Ascending aorta (tissue), 2 donors: ENCODE measurements around the gene EML6. TPM values are rescaled to one million over a fixed set of nuclear protein-coding genes. Genes with fewer than 3 reads are reported as not detected.

Source experiments
- DNase-seq, 2 donors: peaks; one replicate each; pipeline ENCODE4 v3.0.0-alpha.2; 2019; ENCODE audit warnings: low spot score in 2 of 2
- H3K27ac ChIP-seq, 2 donors: fragments of 200-600 bp; sonication (generic); one replicate each; pipeline ENCODE4 v1.5.1; 2016 to 2017; ENCODE audit warnings: mild to moderate bottlenecking in 1 of 2
- H3K27me3 ChIP-seq: fragments of 200-600 bp; sonication (generic); one replicate; pipeline ENCODE4 v1.5.1; 2017
- H3K36me3 ChIP-seq, 2 donors: fragments of 200-600 bp; sonication (generic); one replicate each; pipeline ENCODE4 v1.5.1; 2016
- H3K4me1 ChIP-seq, 2 donors: fragments of 200-600 bp; sonication (generic); one replicate each; pipeline ENCODE4 v1.5.1; 2016 to 2017; ENCODE audit warnings: mild to moderate bottlenecking in 1 of 2
- H3K4me3 ChIP-seq, 2 donors: fragments of 200-600 bp; sonication (generic); one replicate each; pipeline ENCODE4 v1.5.1; 2016 to 2017; ENCODE audit warnings: mild to moderate bottlenecking in 1 of 2
- H3K9me3 ChIP-seq, 2 donors: fragments of 200-600 bp; sonication (generic); one replicate each; pipeline ENCODE4 v1.5.1; 2016
- CTCF ChIP-seq, 3 experiments: fragments of 200-600 bp in 2 of 3; fragments of 450-650 bp in 1 of 3; sonication (generic) in 2 of 3; IDR thresholded peaks; one replicate each; pipeline ENCODE4 v1.5.1; 2016 to 2019; ENCODE audit warnings: antibody characterized with exemption in 3 of 3, mild to moderate bottlenecking in 1 of 3, moderate library complexity in 1 of 3
- intact Hi-C: fragments of 100-400 bp; cut with DNase I; formaldehyde crosslinking; loops from one replicate; pipeline ENCODE4 v1.15.1; 2023
- total RNA-seq: library from RNA; depleted of rRNA; stranded (reverse); fragments of >200 nt; gene quantifications from one replicate; pipeline ENCODE4 v1.1.0, GENCODE V29; 2016

Gene EML6
- total RNA-seq, 1 donor from 2014 or later: not detected

GRCh38 chr2:54939446-54940118 lies 216.1 kb downstream of the EML6 start:
- intact Hi-C loops: no loop called here
- TF ChIP-seq CTCF (IDR thresholded peaks at IDR 0.05): no peak
- Histone ChIP-seq H3K4me3 (no peak overlapping the region), H3K27me3 (no peaks in the 10 kb centered on the region), H3K4me1 (no peaks in the 10 kb centered on the region), H3K36me3 (no peaks in the 10 kb centered on the region), H3K9me3 (no peaks in the 10 kb centered on the region), H3K27ac (no peak overlapping the region)
- DNase-seq: no peak

- H3K27me3 ChIP-seq: no peaks in the 10 kb centered on the region
- intact Hi-C loops: no loop called here
- H3K4me1 ChIP-seq: peaks cover 0 to 5% of the 10 kb centered on the region in 2 donors
Measured at GRCh38 chr2:54940723-54941122, 217.3 kb downstream of the EML6 start.

GRCh38 chr2:54941248-54941984 lies 218.0 kb downstream of the EML6 start:
- Histone ChIP-seq H3K36me3 (no peaks in the 10 kb centered on the region), H3K9me3 (no peaks in the 10 kb centered on the region), H3K27me3 (no peaks in the 10 kb centered on the region), H3K4me1 (peaks cover 0 to 10% of the 10 kb centered on the region in 2 donors), H3K27ac (no peak overlapping the region), H3K4me3 (no peak overlapping the region)
- TF ChIP-seq CTCF (IDR thresholded peaks at IDR 0.05): no peak
- intact Hi-C loops: no loop called here
- no peak for DNase-seq

More at GRCh38 chr2:54940723-54941122, 217.3 kb downstream of the EML6 start:
- no peak overlapping the region for H3K27ac ChIP-seq
- no peak for TF ChIP-seq CTCF (IDR thresholded peaks at IDR 0.05)
- no peaks in the 10 kb centered on the region for H3K9me3 ChIP-seq
- no peak overlapping the region for H3K4me3 ChIP-seq
- DNase-seq: no peak
- no peaks in the 10 kb centered on the region for H3K36me3 ChIP-seq

GRCh38 chr2:54942373-54942772 lies 218.9 kb downstream of the EML6 start:
- no peaks in the 10 kb centered on the region for H3K27me3 ChIP-seq
- H3K4me3 ChIP-seq: no peak overlapping the region
- no peaks in the 10 kb centered on the region for H3K9me3 ChIP-seq
- H3K27ac ChIP-seq: no peak overlapping the region
- no peak for TF ChIP-seq CTCF (IDR thresholded peaks at IDR 0.05)
- intact Hi-C loops: no loop called here
- H3K4me1 ChIP-seq: peaks cover 0 to 10% of the 10 kb centered on the region in 2 donors
- H3K36me3 ChIP-seq: no peaks in the 10 kb centered on the region
- DNase-seq: no peak

GRCh38 chr2:54944724-54945326 lies 221.4 kb downstream of the EML6 start:
- no peaks in the 10 kb centered on the region for H3K9me3 ChIP-seq
- H3K36me3 ChIP-seq: no peaks in the 10 kb centered on the region
- no peaks in the 10 kb centered on the region for H3K27me3 ChIP-seq
- no peak overlapping the region for H3K4me3 ChIP-seq
- DNase-seq: no peak
- H3K4me1 ChIP-seq: peaks cover 0 to 10% of the 10 kb centered on the region in 2 donors
- intact Hi-C loops: no loop called here
- H3K27ac ChIP-seq: no peak overlapping the region
- TF ChIP-seq CTCF (IDR thresholded peaks at IDR 0.05): no peak
